ENCODE results near the gene TRAK1.
"Not testable (repeated sequence)": the region's sequence is repeated elsewhere in the genome, so short reads cannot be mapped to it uniquely, and the experiment has no call there.

The TRAK1 gene

GRCh38 chr3:42090973-42091731 lies at the start of gene TRAK1:
Gene TRAK1, plus strand, starts transcription at chr3:42091357. Its CDS starts 113 bp downstream, at chr3:42091470.
- DNase-seq (ENCODE audit: low read depth), result peak; percentile 63

GRCh38 chr3:42042747-42043098 lies 48.4 kb upstream of the TRAK1 start:
- no peak for DNase-seq (ENCODE audit: low read depth)

- peak; percentile 69 for DNase-seq (ENCODE audit: low read depth)
Measured at GRCh38 chr3:42043099-42043813, 47.9 kb upstream of the TRAK1 start.

GRCh38 chr3:42045708-42046243 lies 45.4 kb upstream of the TRAK1 start:
- no peak for DNase-seq (ENCODE audit: low read depth)

GRCh38 chr3:42048526-42048925 lies 42.6 kb upstream of the TRAK1 start:
- not testable (repeated sequence) for DNase-seq (ENCODE audit: low read depth)

- DNase-seq (ENCODE audit: low read depth), result no peak
Measured at GRCh38 chr3:42050126-42050525, 41.0 kb upstream of the TRAK1 start.

- no peak for DNase-seq (ENCODE audit: low read depth)
Measured at GRCh38 chr3:42051384-42052131, 39.6 kb upstream of the TRAK1 start.

- DNase-seq (ENCODE audit: low read depth), result no peak
Measured at GRCh38 chr3:42052132-42052483, 39.0 kb upstream of the TRAK1 start.

- peak; percentile 81 for DNase-seq (ENCODE audit: low read depth)
Measured at GRCh38 chr3:42052484-42053351, 38.4 kb upstream of the TRAK1 start.

GRCh38 chr3:42053476-42053875 lies 37.7 kb upstream of the TRAK1 start:
- DNase-seq (ENCODE audit: low read depth), result no peak

- DNase-seq (ENCODE audit: low read depth), result peak; percentile 97
Measured at GRCh38 chr3:42055291-42055690, 35.9 kb upstream of the TRAK1 start.

- no peak for DNase-seq (ENCODE audit: low read depth)
Measured at GRCh38 chr3:42056840-42057239, 34.3 kb upstream of the TRAK1 start.

GRCh38 chr3:42057561-42058211 lies 33.5 kb upstream of the TRAK1 start:
- no peak for DNase-seq (ENCODE audit: low read depth)

- DNase-seq (ENCODE audit: low read depth), result no peak
Measured at GRCh38 chr3:42061025-42061712, 30.0 kb upstream of the TRAK1 start.

GRCh38 chr3:42061713-42062380 lies 29.3 kb upstream of the TRAK1 start:
- DNase-seq (ENCODE audit: low read depth), result peak; percentile 90

- no peak for DNase-seq (ENCODE audit: low read depth)
Measured at GRCh38 chr3:42062464-42062863, 28.7 kb upstream of the TRAK1 start.

GRCh38 chr3:42063888-42064287 lies 27.3 kb upstream of the TRAK1 start:
- peak; percentile 65 for DNase-seq (ENCODE audit: low read depth)

- peak; percentile 80 for DNase-seq (ENCODE audit: low read depth)
Measured at GRCh38 chr3:42066516-42067181, 24.5 kb upstream of the TRAK1 start.

GRCh38 chr3:42067326-42067725 lies 23.8 kb upstream of the TRAK1 start:
- DNase-seq (ENCODE audit: low read depth), result peak; percentile 64

Measured in iris pigment epithelial cell (primary cell).